Cardiac muscle cell (in vitro differentiated cells and primary cell): ENCODE results near the gene LUZP4. TPM values are rescaled to one million over a fixed set of nuclear protein-coding genes. Genes with fewer than 3 reads are reported as not detected.
"Not testable (repeated sequence)": the region's sequence is repeated elsewhere in the genome, so short reads cannot be mapped to it uniquely, and the experiment has no call there.

Experiments
- DNase-seq, 2 donors: peaks; one replicate each; pipeline versions ENCODE4 v3.0.0 to v3.0.0-alpha.2; 2010 to 2017; ENCODE audit warnings: low read depth in 1 of 2, low spot score in 1 of 2
- H3K27ac ChIP-seq: fragments of 200-600 bp; sonication (generic); 2 replicates; pipeline ENCODE4 v1.5.1; 2016
- H3K27me3 ChIP-seq: fragments of 200-600 bp; sonication (generic); 2 replicates; pipeline ENCODE4 v1.6.0; 2016; ENCODE audit warnings: control low read depth
- H3K36me3 ChIP-seq: fragments of 200-600 bp; sonication (generic); 2 replicates; pipeline ENCODE4 v1.5.1; 2016; ENCODE audit warnings: control low read depth
- H3K4me1 ChIP-seq: fragments of 200-600 bp; sonication (generic); 2 replicates; pipeline ENCODE4 v1.8.1; 2017; ENCODE audit warnings: low read depth, mild to moderate bottlenecking, mixed run types
- H3K4me3 ChIP-seq: fragments of 200-600 bp; sonication (generic); 2 replicates; pipeline ENCODE4 v1.5.1; 2016; ENCODE audit warnings: mild to moderate bottlenecking
- H3K9me3 ChIP-seq: fragments of 200-600 bp; sonication (generic); 2 replicates; pipeline ENCODE4 v1.5.1; 2017; ENCODE audit warnings: low read depth, mild to moderate bottlenecking, control low read depth
- CTCF ChIP-seq: IDR thresholded peaks from 2 replicates; pipeline ENCODE4 v1.5.1; 2012; ENCODE audit warnings: low read depth, mild to moderate bottlenecking, low read length
- polyA plus RNA-seq: library from polyadenylated mRNA; unstranded; fragments of >200 nt; fragmentation: Nextera tagmentation; extraction: Ambion mirVana; gene quantifications from 2 replicates; pipeline ENCODE4 v1.2.1, GENCODE V29; 2016
- total RNA-seq: library from RNA; depleted of rRNA; stranded (reverse); fragments of >200 nt; gene quantifications from 2 replicates; pipeline ENCODE4 v1.2.3, GENCODE V29; 2016

LUZP4 gene
- total and polyA plus RNA-seq, 2 experiments from 2014 or later: not detected

DNA sequence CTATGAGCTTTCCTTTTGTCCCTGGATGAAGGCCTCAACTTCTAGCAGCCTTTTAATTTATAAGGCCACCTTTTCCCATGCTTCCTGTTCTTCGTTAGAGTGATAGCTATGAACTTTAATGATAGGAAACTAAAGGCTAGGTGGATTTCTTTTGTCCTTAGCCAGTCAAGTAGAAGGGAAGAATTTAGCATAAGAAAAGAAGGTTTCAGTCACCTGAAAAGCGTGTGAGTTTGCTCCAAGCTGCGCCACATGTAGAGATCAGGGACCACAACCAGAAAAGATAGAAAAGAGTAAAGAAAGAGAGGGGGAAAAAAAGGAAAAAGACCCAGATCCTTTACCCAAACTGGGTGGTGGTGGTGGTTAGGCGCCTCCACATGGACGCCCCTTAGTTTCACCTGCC, 28.6 kb downstream of the LUZP4 start:
- H3K4me3 ChIP-seq: no peak overlapping the region
- no peaks in the 10 kb centered on the region for H3K4me1 ChIP-seq
- H3K9me3 ChIP-seq: no peaks in the 10 kb centered on the region
- no peak for TF ChIP-seq CTCF
- H3K36me3 ChIP-seq: no peaks in the 10 kb centered on the region
- no peak for DNase-seq
- H3K27me3 ChIP-seq: no peaks in the 10 kb centered on the region
- no peak overlapping the region for H3K27ac ChIP-seq

GRCh38 chrX:115322375-115322774, 32.9 kb downstream of the LUZP4 start:
- no peak for DNase-seq
- no peak overlapping the region for H3K4me3 ChIP-seq
- no peak for TF ChIP-seq CTCF
- no peaks in the 10 kb centered on the region for H3K36me3 ChIP-seq
- H3K27ac ChIP-seq: no peak overlapping the region
- H3K4me1 ChIP-seq: no peaks in the 10 kb centered on the region
- H3K27me3 ChIP-seq: no peaks in the 10 kb centered on the region
- no peaks in the 10 kb centered on the region for H3K9me3 ChIP-seq

GRCh38 chrX:115324194-115324593, 34.7 kb downstream of the LUZP4 start:
- H3K27ac ChIP-seq: no peak overlapping the region
- no peak for TF ChIP-seq CTCF
- no peaks in the 10 kb centered on the region for H3K36me3 ChIP-seq
- H3K9me3 ChIP-seq: no peaks in the 10 kb centered on the region
- no peaks in the 10 kb centered on the region for H3K27me3 ChIP-seq
- no peaks in the 10 kb centered on the region for H3K4me1 ChIP-seq
- H3K4me3 ChIP-seq: no peak overlapping the region
- peak in 1 of 2 donors; percentile 78 for DNase-seq

GRCh38 chrX:115329282-115329681, 39.8 kb downstream of the LUZP4 start:
- H3K4me1 ChIP-seq, H3K27ac ChIP-seq, H3K36me3 ChIP-seq, H3K27me3 ChIP-seq, DNase-seq, H3K4me3 ChIP-seq, H3K9me3 ChIP-seq: not testable (repeated sequence)

- H3K36me3 ChIP-seq: no peaks in the 10 kb centered on the region
- no peaks in the 10 kb centered on the region for H3K4me1 ChIP-seq
- TF ChIP-seq CTCF: peak; percentile 64
- peak; percentile 79 to 82 for DNase-seq
- no peak overlapping the region for H3K27ac ChIP-seq
- no peaks in the 10 kb centered on the region for H3K9me3 ChIP-seq
- H3K27me3 ChIP-seq: no peaks in the 10 kb centered on the region
- H3K4me3 ChIP-seq: peak overlapping the region; percentile 15
These were observed 41.1 kb downstream of the LUZP4 start for GRCh38 chrX:115330498-115331168.

DNA sequence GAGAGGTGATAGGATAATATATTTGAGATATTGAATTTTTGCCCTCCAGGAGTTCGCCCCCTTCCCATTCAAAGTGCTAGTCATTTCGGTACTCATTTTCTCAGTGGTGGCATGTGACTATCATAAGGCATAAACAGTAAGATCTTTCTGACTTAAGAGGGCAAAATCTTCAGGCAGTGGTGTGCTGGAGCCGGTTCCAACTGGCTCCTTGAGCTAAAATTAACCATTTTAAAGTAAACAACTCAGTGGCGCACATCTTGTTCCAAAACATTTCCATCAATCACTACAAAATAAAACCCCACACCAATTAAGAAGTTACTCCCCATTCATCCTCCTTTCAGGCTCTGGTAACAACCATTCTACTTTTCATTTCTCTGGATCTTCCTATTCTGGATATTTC, 43.3 kb downstream of the LUZP4 start:
- Histone ChIP-seq H3K27me3 (no peaks in the 10 kb centered on the region), H3K36me3 (no peaks in the 10 kb centered on the region), H3K4me1 (no peaks in the 10 kb centered on the region), H3K4me3 (no peak overlapping the region), H3K27ac (no peak overlapping the region), H3K9me3 (no peaks in the 10 kb centered on the region)
- TF ChIP-seq CTCF: no peak
- no peak for DNase-seq
